Erythroblast (primary cell): Measurements from ENCODE around the gene PRORP.

Experiments
- DNase-seq, 2 experiments: peaks; one replicate each; lab custom pipeline; 2025; lab: John Stamatoyannopoulos, UW
- GATA1 ChIP-seq: IDR thresholded peaks from 2 replicates; pipeline ENCODE4 v1.6.1; 2011; ENCODE audit warnings: low read depth, mild to moderate bottlenecking, control low read depth, low read length, moderate library complexity
- POLR2A ChIP-seq: IDR thresholded peaks from 2 replicates; pipeline ENCODE4 v1.6.1; 2011; ENCODE audit warnings: mild to moderate bottlenecking, low read length

PRORP gene

DNA sequence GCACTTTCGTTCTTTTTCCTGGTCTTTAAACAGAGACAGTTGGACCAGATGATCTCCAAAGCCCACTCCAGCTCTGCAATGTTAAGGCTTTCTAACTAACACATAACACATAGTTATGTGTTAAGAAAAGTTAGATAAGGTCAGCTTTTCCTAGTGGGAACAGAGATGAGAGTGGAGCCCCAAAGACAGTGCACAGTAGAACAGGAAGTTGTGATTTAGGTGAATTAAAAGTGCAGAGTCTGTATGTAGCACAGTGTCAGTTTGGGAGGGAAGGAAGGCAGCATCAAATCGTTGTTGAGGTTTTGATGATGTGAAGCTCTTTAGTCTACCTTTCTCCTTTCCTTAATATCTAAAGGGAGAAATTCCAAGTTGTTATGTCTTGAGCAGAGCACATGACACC lies 31.7 kb downstream of the PRORP start:
- no peak for DNase-seq
- TF ChIP-seq POLR2A: no peak
- TF ChIP-seq GATA1: no peak

DNA sequence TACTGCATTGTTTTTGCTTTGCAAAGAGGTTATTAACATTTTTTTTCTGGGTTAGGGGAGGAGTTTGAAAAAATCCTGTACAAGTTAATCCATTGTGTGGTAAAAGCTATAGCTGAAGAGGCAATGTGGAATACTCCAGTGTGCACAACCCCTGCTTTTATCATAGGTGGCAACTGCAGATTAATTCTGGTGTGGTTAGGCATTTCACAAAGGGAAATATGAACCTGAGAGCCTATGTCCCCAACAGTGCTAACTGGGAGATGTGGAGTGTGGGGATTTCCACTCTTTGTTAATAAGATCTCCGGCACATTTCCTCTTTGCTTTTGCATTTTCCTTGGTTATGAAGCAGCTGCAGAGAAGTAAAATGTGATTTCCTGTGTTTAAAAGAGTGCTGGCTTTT lies 33.6 kb downstream of the PRORP start:
- DNase-seq: no peak
- TF ChIP-seq GATA1: no peak
- no peak for TF ChIP-seq POLR2A

DNA sequence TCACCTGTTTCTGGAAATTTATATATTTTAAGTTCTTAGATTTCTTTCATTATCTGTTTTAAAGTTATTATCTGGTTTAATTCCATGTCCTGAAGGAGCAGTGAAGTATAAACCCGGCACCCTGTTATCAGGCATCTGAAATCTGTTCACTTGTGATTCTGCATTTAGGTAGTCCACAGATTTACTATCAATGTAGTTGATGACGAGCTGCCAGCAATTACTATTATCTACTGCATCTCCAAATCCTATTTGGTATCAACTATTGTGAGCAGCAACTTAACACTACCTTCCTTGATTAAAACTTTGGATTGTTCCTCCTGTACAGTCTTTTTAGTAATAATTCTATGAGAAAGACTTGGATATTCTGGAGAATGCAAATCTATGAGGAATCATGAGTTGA lies 36.1 kb downstream of the PRORP start:
- TF ChIP-seq POLR2A (no peak), GATA1 (no peak)
- no peak for DNase-seq

DNA sequence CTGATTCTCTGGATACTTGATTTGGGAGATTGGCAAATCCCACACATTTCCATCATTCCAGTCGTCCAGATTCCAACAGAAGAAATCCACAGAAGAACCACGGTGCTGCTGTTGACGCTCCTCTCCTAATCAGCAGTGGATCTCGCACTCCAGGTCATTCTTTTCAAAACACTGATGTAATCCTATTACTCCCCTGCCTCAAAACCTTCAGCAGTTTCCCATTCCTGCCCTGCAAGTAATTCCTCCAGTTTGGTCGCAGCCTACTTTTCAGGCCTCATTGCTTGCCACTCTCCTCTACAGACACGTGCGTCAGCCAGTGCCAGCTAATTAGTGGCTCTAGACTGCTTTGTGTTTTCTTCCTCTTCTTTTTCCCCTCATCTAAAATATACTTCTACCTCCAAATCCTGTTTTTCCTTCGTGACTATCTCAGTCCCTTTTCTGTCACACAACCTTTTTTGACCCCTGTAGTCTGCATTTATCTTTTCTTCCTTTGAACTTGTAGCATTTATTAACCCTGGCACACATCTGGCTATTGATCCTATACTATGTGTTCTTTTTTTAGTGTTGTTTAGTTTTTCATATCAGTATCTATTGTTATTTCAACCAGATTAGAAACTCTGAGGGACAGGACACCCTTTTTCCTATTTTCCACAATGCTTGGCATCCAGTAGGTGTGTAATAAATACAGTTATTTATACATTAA lies 36.8 kb downstream of the PRORP start:
- TF ChIP-seq GATA1 (no peak), POLR2A (no peak)
- DNase-seq: no peak

DNA sequence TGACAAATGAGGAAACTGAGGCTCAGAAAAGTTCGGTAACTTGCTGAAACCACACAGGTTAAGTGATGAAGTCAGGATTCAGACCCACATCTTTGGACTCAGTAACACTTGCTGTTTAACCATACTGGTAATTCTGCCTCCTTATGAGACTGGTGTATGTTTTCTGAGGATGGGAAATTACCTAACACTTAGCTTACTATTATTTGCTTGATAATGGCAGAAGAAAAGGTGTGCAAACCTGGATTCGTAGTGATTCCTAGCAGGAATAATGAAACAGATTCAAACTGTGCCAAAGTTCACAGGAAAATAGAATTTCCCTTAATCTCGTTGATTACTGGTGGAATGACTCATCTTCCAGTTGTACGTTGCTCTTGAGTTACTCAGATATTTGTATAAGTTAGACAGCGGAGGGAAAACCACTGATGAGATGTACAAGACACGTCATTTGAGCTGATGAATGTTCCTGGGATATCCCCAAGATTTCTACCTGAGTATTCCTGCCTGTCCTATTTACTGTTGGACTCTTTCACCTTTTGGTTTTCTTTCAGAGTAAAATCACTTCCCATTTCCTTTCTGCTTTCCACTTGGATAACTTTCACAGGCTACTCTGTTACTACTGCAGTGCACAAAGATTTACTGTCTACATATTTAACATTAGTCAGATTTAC lies 37.5 kb downstream of the PRORP start:
- peak in 1 of 2 experiments; percentile 46 for DNase-seq

DNA sequence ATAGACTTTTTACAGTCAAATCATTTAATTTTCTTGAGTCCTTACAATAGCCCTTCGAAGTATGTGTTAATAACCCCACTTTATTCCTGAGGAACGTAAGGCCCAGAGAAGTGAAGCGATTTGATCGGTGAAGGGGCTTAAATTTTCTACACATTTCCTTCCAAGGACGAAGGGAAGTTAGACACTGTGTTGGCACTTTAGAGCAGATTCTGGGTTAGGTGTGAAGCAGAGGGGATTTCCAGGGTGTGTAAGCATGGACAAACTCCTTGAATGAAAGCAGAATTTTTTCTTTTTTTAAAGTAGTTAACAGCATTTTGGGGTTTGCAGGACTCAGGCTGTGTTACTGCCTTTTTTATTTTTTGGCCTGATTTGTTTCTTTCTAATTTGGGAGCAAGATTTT lies 38.9 kb downstream of the PRORP start:
- no peak for DNase-seq
- no peak for TF ChIP-seq POLR2A
- TF ChIP-seq GATA1: no peak

More for the DNA sequence above, 37.5 kb downstream of the PRORP start:
- TF ChIP-seq POLR2A (no peak), GATA1 (no peak)

DNA sequence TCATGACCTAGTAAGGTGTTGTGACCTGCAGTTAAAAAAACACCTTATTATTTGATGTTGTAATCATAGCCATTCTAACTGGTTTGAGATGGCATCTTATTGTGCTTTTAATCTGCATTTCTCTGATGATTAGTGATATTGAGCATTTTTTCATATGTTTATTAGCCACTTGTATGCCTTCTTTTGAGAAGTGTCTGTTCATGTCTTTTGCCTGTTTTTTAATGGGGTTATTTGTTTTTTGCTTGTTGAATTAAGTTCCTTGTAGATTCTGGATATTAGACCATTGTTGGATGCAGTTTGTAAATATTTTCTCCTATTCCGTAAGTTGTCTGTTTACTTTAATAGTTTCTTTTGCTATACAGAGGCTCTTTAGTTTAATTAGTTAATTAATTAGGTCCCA lies 41.0 kb downstream of the PRORP start:
- TF ChIP-seq POLR2A (no peak), GATA1 (no peak)
- DNase-seq: no peak

DNA sequence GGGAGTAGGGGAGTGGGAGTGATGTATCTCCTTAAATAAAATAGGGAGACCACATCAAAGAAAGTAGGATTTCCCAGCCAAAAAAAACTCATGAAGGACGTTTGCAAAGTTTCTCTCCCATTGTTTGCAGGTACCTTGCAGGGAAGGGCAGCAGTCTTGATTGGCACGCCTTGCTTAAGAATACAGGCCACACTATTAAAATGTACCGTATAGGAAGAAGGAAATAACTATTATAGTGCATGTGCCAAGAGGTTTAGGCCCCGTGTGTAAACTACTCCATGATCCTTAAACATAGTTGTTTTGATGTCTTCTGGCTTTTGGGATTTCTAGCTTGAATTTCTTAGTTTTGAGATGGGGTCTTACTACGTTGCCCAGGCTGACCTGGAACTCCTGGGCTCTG lies 42.5 kb downstream of the PRORP start:
- no peak for DNase-seq

DNA sequence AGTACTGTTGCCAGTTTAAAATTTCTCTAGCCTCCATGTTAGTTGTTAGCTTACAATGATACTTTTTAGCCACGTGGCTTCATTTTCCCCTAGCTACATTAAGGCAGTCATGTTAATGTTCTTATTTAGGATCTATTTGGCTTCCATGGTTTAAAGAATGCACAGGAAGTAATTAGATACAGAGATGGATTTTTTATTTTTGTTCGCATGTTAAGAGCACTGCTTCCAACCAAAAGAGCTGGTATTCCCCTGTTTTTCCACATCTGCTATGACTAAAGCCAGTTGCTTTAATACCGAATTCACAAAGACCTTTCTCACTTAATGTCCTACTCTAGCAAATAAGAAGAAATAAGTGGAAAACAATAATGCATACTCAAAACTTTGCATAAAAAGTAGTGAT lies 45.1 kb downstream of the PRORP start:
- TF ChIP-seq GATA1 (no peak), POLR2A (no peak)

More for the DNA sequence above, 42.5 kb downstream of the PRORP start:
- no peak for TF ChIP-seq GATA1

More for the DNA sequence above, 45.1 kb downstream of the PRORP start:
- DNase-seq: no peak
